IMR-90 (cell line): ENCODE data around the gene POLR2C. TPM values are rescaled to one million over a fixed set of nuclear protein-coding genes. Genes with fewer than 3 reads are reported as not detected.

ENCODE experiments used
- ATAC-seq: fragments of 200-7000 bp; cut with Tn5 transposase; 2 replicates; pipeline ENCODE4 v1.9.1; 2020; ENCODE audit warnings: low read depth, mild to moderate bottlenecking, moderate library complexity
- BruUV-seq: library from RNA; stranded (reverse); fragments of 400-500 nt; replicated peaks from 2 replicates; lab custom pipeline; 2021; lab: Mats Ljungman, UMichigan
- CTCF ChIA-PET: fragments of 300-600 bp; formaldehyde crosslinking; extraction: SDS; loops from one replicate; lab custom pipeline; 2021; ENCODE audit warnings: antibody characterized with exemption; lab: Yijun Ruan, JAX
- POLR2A ChIA-PET: fragments of 300-600 bp; sonication (Branson Sonifier 250); formaldehyde crosslinking; loops from one replicate; lab custom pipeline; 2022; ENCODE audit warnings: antibody characterized with exemption; ENCODE audit not compliant: unreplicated experiment; lab: Charles Lee
- DNase-seq: peaks from one replicate; pipeline ENCODE4 v3.0.0; 2013
- H2AFZ ChIP-seq: replicated peaks from 2 replicates; pipeline ENCODE3; 2013; ENCODE audit warnings: low read length, mild to moderate bottlenecking; ENCODE audit not compliant: poor library complexity
- H2AK5ac ChIP-seq: 2 replicates; pipeline ENCODE4 v1.6.1; 2013; ENCODE audit warnings: low read depth, low read length, inconsistent platforms
- H2AK9ac ChIP-seq: replicated peaks from 2 replicates; pipeline ENCODE3; 2013; ENCODE audit warnings: mild to moderate bottlenecking, low read depth, low read length, moderate library complexity; ENCODE audit not compliant: poor library complexity
- H2BK120ac ChIP-seq: 2 replicates; pipeline ENCODE4 v1.6.1; 2013; ENCODE audit warnings: low read depth, low read length, inconsistent platforms
- H2BK15ac ChIP-seq: 3 replicates; pipeline ENCODE4 v1.6.1; 2013; ENCODE audit warnings: low read depth, low read length, inconsistent platforms
- H2BK20ac ChIP-seq: 2 replicates; pipeline ENCODE4 v1.6.1; 2013; ENCODE audit warnings: low read depth, mild to moderate bottlenecking, inconsistent platforms, low read length, moderate library complexity
- H2BK5ac ChIP-seq: 2 replicates; pipeline ENCODE4 v1.6.1; 2013; ENCODE audit warnings: mild to moderate bottlenecking, low read depth, low read length, inconsistent platforms; ENCODE audit not compliant: poor library complexity, severe bottlenecking
- H3K14ac ChIP-seq: replicated peaks from 2 replicates; pipeline ENCODE4 v1.6.1; 2013; ENCODE audit warnings: low read depth, low read length, inconsistent platforms
- H3K18ac ChIP-seq: 2 replicates; pipeline ENCODE4 v1.6.1; 2013; ENCODE audit warnings: low read depth, low read length, control low read depth
- H3K23ac ChIP-seq: 2 replicates; pipeline ENCODE4 v1.6.1; 2013; ENCODE audit warnings: low read depth, low read length, inconsistent platforms
- H3K27ac ChIP-seq: 2 replicates; pipeline ENCODE4 v1.5.1; 2013; ENCODE audit warnings: mild to moderate bottlenecking, control low read depth, low read length; ENCODE audit not compliant: insufficient read depth
- H3K27me3 ChIP-seq: 2 replicates; pipeline ENCODE4 v1.6.1; 2013; ENCODE audit warnings: low read length; ENCODE audit not compliant: control insufficient read depth, insufficient read depth
- H3K36me3 ChIP-seq: 2 replicates; pipeline ENCODE4 v1.6.1; 2013; ENCODE audit warnings: low read length, mixed read lengths; ENCODE audit not compliant: control insufficient read depth, insufficient read depth
- H3K4ac ChIP-seq: 2 replicates; pipeline ENCODE4 v1.6.1; 2013; ENCODE audit warnings: low read depth, low read length, inconsistent platforms
- H3K4me1 ChIP-seq: 2 replicates; pipeline ENCODE4 v1.6.1; 2013; ENCODE audit warnings: low read length, mixed read lengths; ENCODE audit not compliant: control insufficient read depth, insufficient read depth
- H3K4me2 ChIP-seq: 2 replicates; pipeline ENCODE4 v1.6.1; 2013; ENCODE audit warnings: low read depth, mild to moderate bottlenecking, control low read depth, low read length, moderate library complexity
- H3K4me3 ChIP-seq: 2 replicates; pipeline ENCODE4 v1.5.1; 2013; ENCODE audit warnings: low read depth, mild to moderate bottlenecking, control low read depth, low read length, moderate library complexity; ENCODE audit not compliant: insufficient read depth
- H3K56ac ChIP-seq: 2 replicates; pipeline ENCODE4 v1.6.1; 2013; ENCODE audit warnings: low read length, inconsistent platforms; ENCODE audit not compliant: insufficient read depth; ENCODE audit errors: extremely low read depth
- H3K79me1 ChIP-seq, 2 experiments: 2 replicates each; pipeline ENCODE4 v1.6.1; 2013; ENCODE audit warnings: low read length in 2 of 2, inconsistent platforms in 1 of 2, low read depth in 1 of 2
- H3K9ac ChIP-seq: 2 replicates; pipeline ENCODE4 v1.6.1; 2013; ENCODE audit warnings: low read depth, low read length, control low read depth
- H3K9me1 ChIP-seq: 2 replicates; pipeline ENCODE4 v1.6.1; 2013; ENCODE audit warnings: low read length, inconsistent platforms; ENCODE audit not compliant: insufficient read depth
- H3K9me3 ChIP-seq: 2 replicates; pipeline ENCODE4 v1.6.1; 2013; ENCODE audit warnings: low read length; ENCODE audit not compliant: control insufficient read depth, insufficient read depth
- H4K20me1 ChIP-seq: 2 replicates; pipeline ENCODE4 v1.6.1; 2013; ENCODE audit warnings: low read length, inconsistent platforms; ENCODE audit not compliant: insufficient read depth
- H4K5ac ChIP-seq: 2 replicates; pipeline ENCODE4 v1.6.1; 2013; ENCODE audit warnings: mild to moderate bottlenecking, low read depth, low read length, control low read depth
- H4K8ac ChIP-seq, 2 experiments: 2 replicates each; pipeline ENCODE4 v1.6.1; 2013; ENCODE audit warnings: low read depth in 2 of 2, low read length in 2 of 2, control low read depth in 1 of 2, inconsistent platforms in 1 of 2
- H4K91ac ChIP-seq: 2 replicates; pipeline ENCODE4 v1.6.1; 2013; ENCODE audit warnings: low read depth, low read length, inconsistent platforms; ENCODE audit not compliant: insufficient read depth
- BHLHE40 ChIP-seq: fragments of 150-350 bp; IDR thresholded peaks from 2 replicates; pipeline ENCODE4 v1.6.1; 2016; ENCODE audit warnings: mild to moderate bottlenecking, low read depth, low read length
- CEBPB ChIP-seq: IDR thresholded peaks from 2 replicates; pipeline ENCODE4 v1.6.1; 2012; ENCODE audit warnings: low read depth, low read length, improper control_type of control experiment
- CHD1 ChIP-seq: IDR thresholded peaks from 2 replicates; pipeline ENCODE4 v1.6.1; 2012; ENCODE audit warnings: low read depth, low read length, improper control_type of control experiment
- ELK1 ChIP-seq: fragments of 150-350 bp; IDR thresholded peaks from 2 replicates; pipeline ENCODE4 v1.6.1; 2016; ENCODE audit warnings: low read depth, mild to moderate bottlenecking, low read length, moderate library complexity, borderline replicate concordance
- FOS ChIP-seq: fragments of 150-350 bp; IDR thresholded peaks from 2 replicates; pipeline ENCODE4 v1.6.1; 2016; ENCODE audit warnings: low read depth, low read length
- MAFK ChIP-seq: IDR thresholded peaks from 2 replicates; pipeline ENCODE4 v1.6.1; 2012; ENCODE audit warnings: low read depth, low read length, improper control_type of control experiment
- MAZ ChIP-seq: IDR thresholded peaks from 2 replicates; pipeline ENCODE4 v1.6.1; 2012; ENCODE audit warnings: low read depth, mild to moderate bottlenecking, low read length, improper control_type of control experiment, moderate library complexity, borderline replicate concordance
- MXI1 ChIP-seq: IDR thresholded peaks from 2 replicates; pipeline ENCODE4 v1.6.1; 2012; ENCODE audit warnings: low read depth, mild to moderate bottlenecking, low read length, moderate library complexity, borderline replicate concordance
- NFE2L2 ChIP-seq: fragments of 150-350 bp; IDR thresholded peaks from 2 replicates; pipeline ENCODE4 v1.6.1; 2016; ENCODE audit warnings: low read depth, mild to moderate bottlenecking, low read length
- POLR2A ChIP-seq: IDR thresholded peaks from 2 replicates; pipeline ENCODE4 v1.6.1; 2012; ENCODE audit warnings: mild to moderate bottlenecking, low read depth, low read length
- RAD21 ChIP-seq: IDR thresholded peaks from 2 replicates; pipeline ENCODE4 v1.6.1; 2012; ENCODE audit warnings: low read length, improper control_type of control experiment
- RCOR1 ChIP-seq: IDR thresholded peaks from 2 replicates; pipeline ENCODE4 v1.6.1; 2012; ENCODE audit warnings: mild to moderate bottlenecking, low read length, improper control_type of control experiment; ENCODE audit not compliant: insufficient replicate concordance
- RFX5 ChIP-seq: IDR thresholded peaks from 2 replicates; pipeline ENCODE4 v1.8.0; 2012; ENCODE audit warnings: low read depth, mild to moderate bottlenecking, low read length, moderate library complexity
- SMC3 ChIP-seq: fragments of 150-350 bp; IDR thresholded peaks from 2 replicates; pipeline ENCODE4 v1.6.1; 2016; ENCODE audit warnings: low read depth, mild to moderate bottlenecking, antibody characterized with exemption, low read length, moderate library complexity
- WGBS, 2 experiments: methylation state at CpG; one replicate each; pipeline versions ENCODE4 v1.1.5 to v1.1.7; 2013; ENCODE audit warnings: missing lambda C conversion rate in 2 of 2; ENCODE audit not compliant: insufficient read length in 1 of 2; ENCODE audit errors: extremely low coverage in 2 of 2; 5-methylcytosine and 5-hydroxymethylcytosine counted together
- dilution Hi-C: fragments of 300-500 bp; cut with HindIII; formaldehyde crosslinking; loops from one replicate; pipeline ENCODE4 v1.14.3; 2018; ENCODE audit warnings: low sequenced_read_pairs; ENCODE audit not compliant: unreplicated experiment
- in situ Hi-C: fragments of 300-500 bp; cut with MboI; formaldehyde crosslinking; loops from 3 replicates; pipeline ENCODE4 v1.14.3; 2019; ENCODE audit warnings: low sequenced_read_pairs, inconsistent platforms, mixed read lengths
- intact Hi-C: fragments of 100-400 bp; cut with micrococcal nuclease; formaldehyde crosslinking; loops from 2 replicates; pipeline ENCODE4 v1.10.0; 2022
- polyA plus RNA-seq, 3 experiments: library from polyadenylated mRNA; depleted of rRNA; stranded (reverse); fragments of >200 nt; gene quantifications; 2 replicates each; pipeline ENCODE4 v1.2.3, GENCODE V29; 2012; ENCODE audit warnings: low replicate concordance in 1 of 3
- total RNA-seq: library from RNA; depleted of rRNA; stranded (reverse); fragments of >200 nt; gene quantifications from 2 replicates; pipeline ENCODE4 v1.2.3, GENCODE V29; 2012
- TF ChIP-seq, protein P1 (sequence below): conservative IDR thresholded peaks from 2 replicates; pipeline ENCODE4 v1.5.1; 2012; ENCODE audit warnings: mild to moderate bottlenecking, low read depth, low read length, improper control_type of control experiment
- TF ChIP-seq, protein P2 (sequence below): fragments of 150-350 bp; IDR thresholded peaks from 2 replicates; pipeline ENCODE4 v1.6.1; 2017; ENCODE audit warnings: mild to moderate bottlenecking, antibody characterized with exemption, low read length, low read depth

POLR2C gene
- total and polyA plus RNA-seq, 2 of the 4 experiments (the other 2 are of a cell fraction) = 137 to 340 TPM

- H3K9ac ChIP-seq = no peak overlapping the region
- peak overlapping the region; percentile 17 for H2AFZ ChIP-seq
- H2AK9ac ChIP-seq = no peak overlapping the region
- peaks cover 3% of the 10 kb centered on the region; the same call in 1 of the 2 replicates for H3K36me3 ChIP-seq
- no peaks in the 10 kb centered on the region for H4K20me1 ChIP-seq
- no peaks in the 10 kb centered on the region for H3K4me1 ChIP-seq
- dilution Hi-C loops (no loop called here), intact Hi-C loops (no loop called here), in situ Hi-C loops (no loop called here)
- no peak overlapping the region for H3K56ac ChIP-seq
- H2BK15ac ChIP-seq = no peak overlapping the region
- no peak overlapping the region for H3K18ac ChIP-seq
- no peak overlapping the region for H4K91ac ChIP-seq
- WGBS, 2 experiments = no CpG with 5 or more reads among the region's 12 CpGs
- H3K9me3 ChIP-seq = no peaks in the 10 kb centered on the region
- peaks cover 38% of the 10 kb centered on the region for H3K27me3 ChIP-seq
- ChIA-PET POLR2A (no interaction called here), CTCF (interaction anchor here (0.5 to 2.2 kb wide), 3 partner anchors 11 to 14 kb away, joined by 7 to 8 read pairs (median 7); no protein-coding TSS in a partner anchor)
- ATAC-seq (no peak), DNase-seq (no peak)
- no peak overlapping the region for H2BK5ac ChIP-seq
- H3K4ac ChIP-seq = no peak overlapping the region
- BruUV-seq = no TSS peak
- H4K5ac ChIP-seq = no peak overlapping the region
- no peak overlapping the region for H3K23ac ChIP-seq
- H3K4me3 ChIP-seq = no peak overlapping the region
- no peak overlapping the region for H2BK20ac ChIP-seq
- H3K79me1 ChIP-seq = no peaks in the 10 kb centered on the region
- H3K27ac ChIP-seq = no peak overlapping the region
- H3K14ac ChIP-seq = no peak overlapping the region
- no peak overlapping the region for H3K4me2 ChIP-seq
- H2AK5ac ChIP-seq = no peak overlapping the region
- no peaks in the 10 kb centered on the region for H3K9me1 ChIP-seq
- no peak overlapping the region for H4K8ac ChIP-seq
- TF ChIP-seq MXI1 (no peak), BHLHE40 (no peak), CEBPB (no peak), MAZ (no peak), NFE2L2 (no peak), RFX5 (no peak), MAFK (no peak), RAD21 (no peak), RCOR1 (no peak), POLR2A (no peak), SMC3 (no peak), CHD1 (no peak), ELK1 (no peak), FOS (no peak)
- TF ChIP-seq, protein P1, sequence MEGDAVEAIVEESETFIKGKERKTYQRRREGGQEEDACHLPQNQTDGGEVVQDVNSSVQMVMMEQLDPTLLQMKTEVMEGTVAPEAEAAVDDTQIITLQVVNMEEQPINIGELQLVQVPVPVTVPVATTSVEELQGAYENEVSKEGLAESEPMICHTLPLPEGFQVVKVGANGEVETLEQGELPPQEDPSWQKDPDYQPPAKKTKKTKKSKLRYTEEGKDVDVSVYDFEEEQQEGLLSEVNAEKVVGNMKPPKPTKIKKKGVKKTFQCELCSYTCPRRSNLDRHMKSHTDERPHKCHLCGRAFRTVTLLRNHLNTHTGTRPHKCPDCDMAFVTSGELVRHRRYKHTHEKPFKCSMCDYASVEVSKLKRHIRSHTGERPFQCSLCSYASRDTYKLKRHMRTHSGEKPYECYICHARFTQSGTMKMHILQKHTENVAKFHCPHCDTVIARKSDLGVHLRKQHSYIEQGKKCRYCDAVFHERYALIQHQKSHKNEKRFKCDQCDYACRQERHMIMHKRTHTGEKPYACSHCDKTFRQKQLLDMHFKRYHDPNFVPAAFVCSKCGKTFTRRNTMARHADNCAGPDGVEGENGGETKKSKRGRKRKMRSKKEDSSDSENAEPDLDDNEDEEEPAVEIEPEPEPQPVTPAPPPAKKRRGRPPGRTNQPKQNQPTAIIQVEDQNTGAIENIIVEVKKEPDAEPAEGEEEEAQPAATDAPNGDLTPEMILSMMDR = no peak
- TF ChIP-seq, protein P2, sequence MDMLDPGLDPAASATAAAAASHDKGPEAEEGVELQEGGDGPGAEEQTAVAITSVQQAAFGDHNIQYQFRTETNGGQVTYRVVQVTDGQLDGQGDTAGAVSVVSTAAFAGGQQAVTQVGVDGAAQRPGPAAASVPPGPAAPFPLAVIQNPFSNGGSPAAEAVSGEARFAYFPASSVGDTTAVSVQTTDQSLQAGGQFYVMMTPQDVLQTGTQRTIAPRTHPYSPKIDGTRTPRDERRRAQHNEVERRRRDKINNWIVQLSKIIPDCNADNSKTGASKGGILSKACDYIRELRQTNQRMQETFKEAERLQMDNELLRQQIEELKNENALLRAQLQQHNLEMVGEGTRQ = no peak
- no peak overlapping the region for H2BK120ac ChIP-seq
Observed at GRCh38 chr16:57509231-57509923, 46.9 kb downstream of the POLR2C start.
